Measurements from ENCODE around the gene KIF21B.
A peak's percentile ranks its signal among the peaks of the same experiment; 100 is the strongest.

The KIF21B gene

GRCh38 chr1:200982071-200982945 lies 41.2 kb downstream of the KIF21B start:
- Histone ChIP-seq H3K27me3 (ENCODE audit: insufficient read depth, low read depth, severe bottlenecking) (no peaks in the 10 kb centered on the region), H3K4me3 (ENCODE audit: low read depth, low read length) (no peak overlapping the region), H3K36me3 (peaks cover 98% of the 10 kb centered on the region), H3K9me3 (ENCODE audit: severe bottlenecking) (no peaks in the 10 kb centered on the region), H3K27ac (peak overlapping the region; percentile 22)
- DNase-seq, result peak; percentile 66
- TF ChIP-seq, protein P1, sequence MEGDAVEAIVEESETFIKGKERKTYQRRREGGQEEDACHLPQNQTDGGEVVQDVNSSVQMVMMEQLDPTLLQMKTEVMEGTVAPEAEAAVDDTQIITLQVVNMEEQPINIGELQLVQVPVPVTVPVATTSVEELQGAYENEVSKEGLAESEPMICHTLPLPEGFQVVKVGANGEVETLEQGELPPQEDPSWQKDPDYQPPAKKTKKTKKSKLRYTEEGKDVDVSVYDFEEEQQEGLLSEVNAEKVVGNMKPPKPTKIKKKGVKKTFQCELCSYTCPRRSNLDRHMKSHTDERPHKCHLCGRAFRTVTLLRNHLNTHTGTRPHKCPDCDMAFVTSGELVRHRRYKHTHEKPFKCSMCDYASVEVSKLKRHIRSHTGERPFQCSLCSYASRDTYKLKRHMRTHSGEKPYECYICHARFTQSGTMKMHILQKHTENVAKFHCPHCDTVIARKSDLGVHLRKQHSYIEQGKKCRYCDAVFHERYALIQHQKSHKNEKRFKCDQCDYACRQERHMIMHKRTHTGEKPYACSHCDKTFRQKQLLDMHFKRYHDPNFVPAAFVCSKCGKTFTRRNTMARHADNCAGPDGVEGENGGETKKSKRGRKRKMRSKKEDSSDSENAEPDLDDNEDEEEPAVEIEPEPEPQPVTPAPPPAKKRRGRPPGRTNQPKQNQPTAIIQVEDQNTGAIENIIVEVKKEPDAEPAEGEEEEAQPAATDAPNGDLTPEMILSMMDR (IDR thresholded peaks at IDR 0.05; ENCODE audit: low read depth, low read length), result no peak

DNA sequence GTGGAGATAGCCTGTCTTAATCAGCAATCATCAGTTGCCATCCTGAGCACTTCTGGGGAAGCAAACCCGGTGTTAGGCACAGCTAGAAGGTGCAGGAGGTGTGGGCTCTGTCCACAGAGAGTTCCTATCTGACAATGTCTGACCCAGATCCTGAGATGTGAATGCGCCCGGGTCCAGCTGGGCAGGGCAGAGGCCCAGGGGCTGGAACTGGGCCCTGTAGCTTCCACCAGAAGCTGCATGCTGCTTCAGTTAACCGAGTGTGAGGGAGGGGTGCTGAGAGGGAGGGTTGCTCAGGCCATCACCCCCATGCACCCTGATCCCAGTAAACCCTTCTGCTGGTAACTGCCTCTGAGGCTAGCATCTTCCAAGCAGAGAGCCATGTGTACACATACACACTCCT lies 42.2 kb downstream of the KIF21B start:
- H3K27me3 ChIP-seq (ENCODE audit: insufficient read depth, low read depth, severe bottlenecking), result no peaks in the 10 kb centered on the region
- H3K27ac ChIP-seq, result peak overlapping the region; percentile 22; the same call in 1 of the 2 replicates
- no peak for DNase-seq
- TF ChIP-seq, protein P1 (IDR thresholded peaks at IDR 0.05; ENCODE audit: low read depth, low read length), result no peak
- peaks cover 98% of the 10 kb centered on the region for H3K36me3 ChIP-seq
- H3K4me3 ChIP-seq (ENCODE audit: low read depth, low read length), result no peak overlapping the region
- H3K9me3 ChIP-seq (ENCODE audit: severe bottlenecking), result no peaks in the 10 kb centered on the region

DNA sequence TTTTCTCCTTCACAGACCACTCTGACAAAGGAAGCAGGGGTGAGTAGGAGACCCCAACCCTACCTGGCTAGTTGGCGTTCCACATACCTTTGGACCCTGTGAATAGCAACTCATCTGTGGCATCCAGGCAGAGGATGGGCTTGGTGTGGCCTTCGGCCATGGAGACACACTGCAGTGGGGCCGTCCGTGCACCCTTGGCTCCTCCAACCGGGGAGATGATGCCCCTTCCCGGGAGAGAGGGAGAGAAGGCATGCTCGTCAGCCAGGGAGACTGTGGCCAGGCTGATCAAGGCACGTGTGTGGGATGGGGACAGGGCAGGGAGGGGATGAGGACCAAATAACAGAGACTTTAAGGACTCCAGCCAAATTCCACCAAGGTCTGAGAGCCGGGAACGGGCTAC lies 42.6 kb downstream of the KIF21B start:
- H3K27me3 ChIP-seq (ENCODE audit: insufficient read depth, low read depth, severe bottlenecking), result no peaks in the 10 kb centered on the region

DNA sequence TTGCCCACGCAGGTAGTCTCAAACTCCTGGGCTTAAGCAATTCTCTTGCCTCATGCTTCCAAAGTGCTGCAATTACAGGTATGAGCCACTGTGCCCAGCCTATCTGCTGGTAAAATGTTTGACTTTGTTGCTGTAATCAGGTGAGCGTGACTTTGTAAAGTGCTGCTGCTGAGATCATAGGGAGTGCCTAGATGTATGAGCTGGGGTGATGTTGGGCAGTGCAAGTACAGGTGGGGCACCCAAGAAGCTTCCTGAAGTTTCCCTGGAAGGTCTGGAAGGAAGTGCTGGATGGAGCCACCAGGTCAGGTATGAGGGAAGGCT lies 43.1 kb downstream of the KIF21B start:
- Histone ChIP-seq H3K36me3 (peaks cover 100% of the 10 kb centered on the region), H3K9me3 (ENCODE audit: severe bottlenecking) (no peaks in the 10 kb centered on the region), H3K27ac (no peak overlapping the region; the same call in 1 of the 2 replicates), H3K4me3 (ENCODE audit: low read depth, low read length) (no peak overlapping the region), H3K27me3 (ENCODE audit: insufficient read depth, low read depth, severe bottlenecking) (no peaks in the 10 kb centered on the region)
- TF ChIP-seq, protein P1 (IDR thresholded peaks at IDR 0.05; ENCODE audit: low read depth, low read length), result no peak
- no peak for DNase-seq

More for the DNA sequence above, 42.6 kb downstream of the KIF21B start:
- Histone ChIP-seq H3K9me3 (ENCODE audit: severe bottlenecking) (no peaks in the 10 kb centered on the region), H3K36me3 (peaks cover 98% of the 10 kb centered on the region), H3K27ac (peak overlapping the region; percentile 22), H3K4me3 (ENCODE audit: low read depth, low read length) (no peak overlapping the region)
- TF ChIP-seq, protein P1 (IDR thresholded peaks at IDR 0.05; ENCODE audit: low read depth, low read length), result no peak
- no peak for DNase-seq

- no peak overlapping the region for H3K27ac ChIP-seq
- H3K27me3 ChIP-seq (ENCODE audit: insufficient read depth, low read depth, severe bottlenecking), result no peaks in the 10 kb centered on the region
- peak; percentile 98 for DNase-seq
- TF ChIP-seq, protein P1 (IDR thresholded peaks at IDR 0.05; ENCODE audit: low read depth, low read length), result peak; percentile 100
- no peak overlapping the region for H3K4me3 ChIP-seq (ENCODE audit: low read depth, low read length)
- peaks cover 100% of the 10 kb centered on the region for H3K36me3 ChIP-seq
- H3K9me3 ChIP-seq (ENCODE audit: severe bottlenecking), result no peaks in the 10 kb centered on the region
Observed at GRCh38 chr1:200979574-200980451, 43.7 kb downstream of the KIF21B start.
